Islet precursor cell (in vitro differentiated cells): ENCODE data around the gene KRT4.

Experiments used
- DNase-seq: peaks from one replicate; pipeline ENCODE4 v3.0.0-alpha.2; 2018

The KRT4 gene

GRCh38 chr12:52791271-52792184 is 22.4 kb downstream of the KRT4 start:
- no peak for DNase-seq

- DNase-seq, result no peak
These were observed 23.3 kb downstream of the KRT4 start for GRCh38 chr12:52790427-52791270.

GRCh38 chr12:52789637-52790426 is 24.1 kb downstream of the KRT4 start:
- DNase-seq, result no peak

GRCh38 chr12:52788876-52789636 is 24.9 kb downstream of the KRT4 start:
- DNase-seq, result no peak

- no peak for DNase-seq
These were observed 25.6 kb downstream of the KRT4 start for GRCh38 chr12:52788192-52788875.

GRCh38 chr12:52787324-52788191 is 26.4 kb downstream of the KRT4 start:
- DNase-seq, result no peak

- DNase-seq, result no peak
These were observed 29.0 kb downstream of the KRT4 start for GRCh38 chr12:52784909-52785308.

- DNase-seq, result no peak
These were observed 30.2 kb downstream of the KRT4 start for GRCh38 chr12:52783563-52784316.

- no peak for DNase-seq
These were observed 31.4 kb downstream of the KRT4 start for GRCh38 chr12:52782502-52782901.

GRCh38 chr12:52781399-52782082 is 32.4 kb downstream of the KRT4 start:
- DNase-seq, result no peak

GRCh38 chr12:52779914-52780313 is 34.0 kb downstream of the KRT4 start:
- DNase-seq, result no peak

GRCh38 chr12:52778833-52779232 is 35.1 kb downstream of the KRT4 start:
- DNase-seq, result no peak

GRCh38 chr12:52777566-52777965 is 36.4 kb downstream of the KRT4 start:
- DNase-seq, result no peak

GRCh38 chr12:52776913-52777395 is 37.0 kb downstream of the KRT4 start, which contains the start of gene KRT76:
KRT76 (minus strand) TSS chr12:52777345; CDS start chr12:52777291, 54 bp downstream.
- no peak for DNase-seq

GRCh38 chr12:52776435-52776834 is 37.5 kb downstream of the KRT4 start:
- DNase-seq, result no peak

- no peak for DNase-seq
These were observed 39.2 kb downstream of the KRT4 start for GRCh38 chr12:52774629-52775250.

GRCh38 chr12:52772772-52773171 is 41.1 kb downstream of the KRT4 start:
- DNase-seq, result no peak

GRCh38 chr12:52772188-52772587 is 41.7 kb downstream of the KRT4 start:
- no peak for DNase-seq
